HepG2 (cell line): Measurements from ENCODE around the gene RHBDL1. TPM values are rescaled to one million over a fixed set of nuclear protein-coding genes. Genes with fewer than 3 reads are reported as not detected.
A peak's percentile ranks its signal among the peaks of the same experiment; 100 is the strongest.

Experiments used
- CENPT ChIP-seq: sonication (generic); formaldehyde crosslinking; IDR thresholded peaks from 2 replicates; pipeline ENCODE4 v1.8.0; 2022; ENCODE audit warnings: low read depth, mild to moderate bottlenecking, moderate library complexity, missing genetic modification reagents
- DR1 ChIP-seq: sonication (generic); formaldehyde crosslinking; IDR thresholded peaks from 2 replicates; pipeline ENCODE4 v1.8.0; 2021; ENCODE audit warnings: mild to moderate bottlenecking, missing genetic modification reagents, inconsistent platforms
- HDAC6 ChIP-seq: fragments of 200-600 bp; sonication (generic); IDR thresholded peaks from 2 replicates; pipeline ENCODE4 v1.7.0; 2017; ENCODE audit warnings: mild to moderate bottlenecking, antibody characterized with exemption, low read length, low read depth
- HNRNPH1 ChIP-seq: fragments of 200-400 bp; formaldehyde crosslinking; optimal IDR thresholded peaks from 2 replicates; pipeline ENCODE3; 2017; ENCODE audit warnings: mild to moderate bottlenecking, low read depth, low read length
- HOXA5 ChIP-seq: sonication (generic); formaldehyde crosslinking; IDR thresholded peaks from 2 replicates; pipeline ENCODE4 v1.4.0; 2020; ENCODE audit warnings: missing genetic modification reagents
- JUND ChIP-seq: sonication (generic); formaldehyde crosslinking; IDR thresholded peaks from 2 replicates; pipeline ENCODE4 v1.8.0; 2022; ENCODE audit warnings: mild to moderate bottlenecking, missing genetic modification reagents
- SALL1 ChIP-seq: sonication (generic); formaldehyde crosslinking; IDR thresholded peaks from 2 replicates; pipeline ENCODE4 v1.8.0; 2022; ENCODE audit warnings: mild to moderate bottlenecking, missing genetic modification reagents
- SMARCE1 ChIP-seq: fragments of 450-650 bp; IDR thresholded peaks from 2 replicates; pipeline ENCODE4 v1.6.1; 2017; ENCODE audit warnings: borderline replicate concordance
- ZBED4 ChIP-seq: sonication (generic); formaldehyde crosslinking; IDR thresholded peaks from 2 replicates; pipeline ENCODE4 v1.4.0; 2020; ENCODE audit warnings: missing genetic modification reagents, borderline replicate concordance
- ZBTB10 ChIP-seq: sonication (generic); formaldehyde crosslinking; IDR thresholded peaks from 2 replicates; pipeline ENCODE4 v1.4.0; 2020; ENCODE audit warnings: missing genetic modification reagents, borderline replicate concordance
- ZBTB49 ChIP-seq: sonication (generic); formaldehyde crosslinking; IDR thresholded peaks from 2 replicates; pipeline ENCODE4 v1.4.0; 2020; ENCODE audit warnings: missing genetic modification reagents, borderline replicate concordance
- ZC3H4 ChIP-seq: sonication (generic); formaldehyde crosslinking; IDR thresholded peaks from 2 replicates; pipeline ENCODE4 v1.4.0; 2020; ENCODE audit warnings: missing genetic modification reagents, borderline replicate concordance
- ZNF17 ChIP-seq: sonication (generic); formaldehyde crosslinking; IDR thresholded peaks from 2 replicates; pipeline ENCODE4 v1.5.0; 2020; ENCODE audit warnings: mild to moderate bottlenecking, missing genetic modification reagents
- ZNF317 ChIP-seq: sonication (generic); formaldehyde crosslinking; IDR thresholded peaks from 2 replicates; pipeline ENCODE4 v1.5.0; 2020; ENCODE audit warnings: mild to moderate bottlenecking, missing genetic modification reagents
- ZNF350 ChIP-seq: sonication (generic); formaldehyde crosslinking; IDR thresholded peaks from 2 replicates; pipeline ENCODE4 v1.4.0; 2020; ENCODE audit warnings: mild to moderate bottlenecking, low read depth, missing genetic modification reagents, borderline replicate concordance
- ZNF616 ChIP-seq: sonication (generic); formaldehyde crosslinking; IDR thresholded peaks from 2 replicates; pipeline ENCODE4 v1.5.0; 2020; ENCODE audit warnings: low read depth, mild to moderate bottlenecking, missing genetic modification reagents
- ZNF670 ChIP-seq: sonication (generic); formaldehyde crosslinking; IDR thresholded peaks from 2 replicates; pipeline ENCODE4 v1.8.0; 2022; ENCODE audit warnings: mild to moderate bottlenecking, missing genetic modification reagents, borderline replicate concordance
- ZNF737 ChIP-seq: sonication (generic); formaldehyde crosslinking; IDR thresholded peaks from 2 replicates; pipeline ENCODE4 v1.5.0; 2020; ENCODE audit warnings: missing genetic modification reagents, mild to moderate bottlenecking, borderline replicate concordance
- ZNF775 ChIP-seq: sonication (generic); formaldehyde crosslinking; IDR thresholded peaks from 2 replicates; pipeline ENCODE4 v1.4.0; 2020; ENCODE audit warnings: missing genetic modification reagents, mild to moderate bottlenecking, moderate library complexity, borderline replicate concordance
- polyA plus RNA-seq, 8 experiments: library from polyadenylated mRNA; depleted of rRNA in 3 of 8; stranded (reverse) in 7 of 8; unstranded in 1 of 8; fragments of >200 nt; fragmentation: Illumina TruSeq in 4 of 8; extraction: Trizol in 4 of 8; gene quantifications; 2 replicates each; pipeline versions ENCODE4 v1.2.1 to v1.2.3, GENCODE V29; 2011 to 2016; ENCODE audit warnings: low read depth in 4 of 8, missing spikeins in 1 of 8, mixed read lengths in 1 of 8; ENCODE audit not compliant: insufficient read depth in 1 of 8
- total RNA-seq, 5 experiments: library from RNA; depleted of rRNA; stranded (reverse); fragments of >200 nt; fragmentation: Illumina TruSeq; extraction: Trizol; gene quantifications; 2 replicates each; pipeline ENCODE4 v1.2.3, GENCODE V29; 2016; ENCODE audit warnings: low read depth in 1 of 5
- TF ChIP-seq, protein P1 (sequence below): sonication (generic); formaldehyde crosslinking; IDR thresholded peaks from 2 replicates; pipeline ENCODE4 v1.4.0; 2020; ENCODE audit warnings: mild to moderate bottlenecking, missing genetic modification reagents

Gene RHBDL1
- total and polyA plus RNA-seq, 2 of the 13 experiments (the other 11 are each of a cell fraction or from before 2014, with no cell fraction given): 1.8 to 3.8 TPM

GRCh38 chr16:720447-720989 lies 45.0 kb downstream of the RHBDL1 start (continued):
- TF ChIP-seq HOXA5 (CRISPR knock-in tag): no peak
- TF ChIP-seq ZNF737 (CRISPR knock-in tag): no peak
- no peak for TF ChIP-seq DR1
- TF ChIP-seq ZBTB49: no peak
- TF ChIP-seq, protein P1, sequence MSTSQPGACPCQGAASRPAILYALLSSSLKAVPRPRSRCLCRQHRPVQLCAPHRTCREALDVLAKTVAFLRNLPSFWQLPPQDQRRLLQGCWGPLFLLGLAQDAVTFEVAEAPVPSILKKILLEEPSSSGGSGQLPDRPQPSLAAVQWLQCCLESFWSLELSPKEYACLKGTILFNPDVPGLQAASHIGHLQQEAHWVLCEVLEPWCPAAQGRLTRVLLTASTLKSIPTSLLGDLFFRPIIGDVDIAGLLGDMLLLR (CRISPR knock-in tag): no peak
- no peak for TF ChIP-seq HDAC6
- no peak for TF ChIP-seq SALL1 (CRISPR knock-in tag)
- no peak for TF ChIP-seq HNRNPH1
- TF ChIP-seq ZNF616 (CRISPR knock-in tag): 0 out of 2 replicates have a peak, but pooled peaks have one; percentile 10
- no peak for TF ChIP-seq ZNF670 (CRISPR knock-in tag)
- TF ChIP-seq ZNF17 (CRISPR knock-in tag): no peak
- no peak for TF ChIP-seq ZBTB10
- TF ChIP-seq ZNF350 (CRISPR knock-in tag): no peak; the same call in 1 of the 2 replicates
- TF ChIP-seq SMARCE1: no peak
- no peak for TF ChIP-seq ZC3H4 (CRISPR knock-in tag)
- no peak for TF ChIP-seq ZNF775 (CRISPR knock-in tag)
- TF ChIP-seq CENPT (CRISPR knock-in tag): no peak; the same call in 1 of the 2 replicates
- TF ChIP-seq ZNF317 (CRISPR knock-in tag): 0 out of 2 replicates have a peak, but pooled peaks have one; percentile 21
- no peak for TF ChIP-seq ZBED4 (CRISPR knock-in tag)
- no peak for TF ChIP-seq JUND (CRISPR knock-in tag)
